DND-41 (cell line): ENCODE measurements around the gene DCLRE1B.

Experiments used
- ATAC-seq: fragments of 200-7000 bp; cut with Tn5 transposase; 3 replicates; pipeline ENCODE4 v1.9.1; 2021; ENCODE audit warnings: low read depth; ENCODE audit not compliant: insufficient read depth
- DNase-seq: peaks from one replicate; pipeline ENCODE4 v3.0.0-alpha.2; 2020
- H2AFZ ChIP-seq: 2 replicates; pipeline ENCODE4 v1.6.0; 2012; ENCODE audit warnings: low read depth, low read length
- H3K27ac ChIP-seq: 2 replicates; pipeline ENCODE4 v1.5.1; 2012; ENCODE audit warnings: low read length, inconsistent platforms
- H3K27me3 ChIP-seq: fragments of 200-600 bp; sonication (generic); 2 replicates; pipeline ENCODE4 v1.6.0; 2012; ENCODE audit warnings: low read length, mild to moderate bottlenecking, inconsistent platforms; ENCODE audit not compliant: insufficient read depth, poor library complexity
- H3K36me3 ChIP-seq: 2 replicates; pipeline ENCODE4 v1.5.1; 2012; ENCODE audit warnings: low read length, inconsistent platforms; ENCODE audit not compliant: insufficient read depth
- H3K4me1 ChIP-seq: 2 replicates; pipeline ENCODE4 v1.5.1; 2012; ENCODE audit warnings: mild to moderate bottlenecking, low read length; ENCODE audit not compliant: insufficient read depth
- H3K4me2 ChIP-seq: 2 replicates; pipeline ENCODE4 v1.6.0; 2012; ENCODE audit warnings: mild to moderate bottlenecking, moderate library complexity, low read length, inconsistent platforms; ENCODE audit not compliant: insufficient read depth
- H3K4me3 ChIP-seq, 2 experiments: fragments of 200-600 bp in 1 of 2; shearing (Covaris generic) in 1 of 2; 2 replicates each; pipeline ENCODE4 v1.5.1; 2012 to 2016; ENCODE audit warnings: inconsistent platforms in 2 of 2, low read length in 2 of 2, mild to moderate bottlenecking in 2 of 2, low read depth in 1 of 2, moderate library complexity in 1 of 2
- H3K79me2 ChIP-seq: 2 replicates; pipeline ENCODE4 v1.6.0; 2012; ENCODE audit warnings: low read length, inconsistent platforms; ENCODE audit not compliant: insufficient read depth
- H3K9ac ChIP-seq: 2 replicates; pipeline ENCODE4 v1.6.0; 2012; ENCODE audit warnings: low read depth, mild to moderate bottlenecking, inconsistent platforms, low read length, moderate library complexity
- H3K9me3 ChIP-seq: 2 replicates; pipeline ENCODE4 v1.5.1; 2012; ENCODE audit warnings: low read length, moderate library complexity, mild to moderate bottlenecking, inconsistent platforms; ENCODE audit not compliant: insufficient read depth, severe bottlenecking
- H4K20me1 ChIP-seq: 2 replicates; pipeline ENCODE4 v1.6.0; 2012; ENCODE audit warnings: low read length; ENCODE audit not compliant: insufficient read depth
- EZH2 ChIP-seq: IDR thresholded peaks from 3 replicates; pipeline ENCODE4 v1.6.1; 2012; ENCODE audit warnings: borderline replicate concordance, low read depth, mild to moderate bottlenecking, moderate library complexity, low read length, inconsistent platforms; ENCODE audit not compliant: severe bottlenecking
- TF ChIP-seq, protein P1 (sequence below): IDR thresholded peaks from 2 replicates; pipeline ENCODE4 v1.5.1; 2012; ENCODE audit warnings: borderline replicate concordance, low read length, moderate library complexity, mild to moderate bottlenecking; ENCODE audit not compliant: poor library complexity, severe bottlenecking; ENCODE audit errors: extremely low read depth

The DCLRE1B gene

DNA sequence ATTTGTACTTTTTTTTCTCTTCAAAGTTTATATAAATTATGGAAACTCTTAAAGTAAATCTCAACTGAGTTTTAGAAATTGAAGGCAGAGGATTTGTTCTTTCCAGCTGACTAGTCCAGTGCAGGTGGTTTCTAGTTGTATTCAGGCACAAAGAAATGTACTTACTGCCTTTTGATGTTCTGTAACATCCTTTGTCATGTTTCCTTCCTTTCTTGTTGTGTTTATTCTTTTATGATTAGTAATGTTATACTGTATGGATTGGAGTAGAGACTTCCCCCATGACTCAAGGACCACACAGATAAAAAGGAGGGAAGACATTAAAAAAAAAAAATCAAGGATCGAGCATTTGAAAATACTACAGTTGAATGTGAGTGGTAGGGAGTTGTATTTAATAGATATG is 32.0 kb downstream of the DCLRE1B start:
- H3K27me3 ChIP-seq = no peaks in the 10 kb centered on the region
- peaks cover 62% of the 10 kb centered on the region for H4K20me1 ChIP-seq
- H3K9me3 ChIP-seq = no peaks in the 10 kb centered on the region
- DNase-seq = no peak
- no peak for TF ChIP-seq EZH2
- TF ChIP-seq, protein P1, sequence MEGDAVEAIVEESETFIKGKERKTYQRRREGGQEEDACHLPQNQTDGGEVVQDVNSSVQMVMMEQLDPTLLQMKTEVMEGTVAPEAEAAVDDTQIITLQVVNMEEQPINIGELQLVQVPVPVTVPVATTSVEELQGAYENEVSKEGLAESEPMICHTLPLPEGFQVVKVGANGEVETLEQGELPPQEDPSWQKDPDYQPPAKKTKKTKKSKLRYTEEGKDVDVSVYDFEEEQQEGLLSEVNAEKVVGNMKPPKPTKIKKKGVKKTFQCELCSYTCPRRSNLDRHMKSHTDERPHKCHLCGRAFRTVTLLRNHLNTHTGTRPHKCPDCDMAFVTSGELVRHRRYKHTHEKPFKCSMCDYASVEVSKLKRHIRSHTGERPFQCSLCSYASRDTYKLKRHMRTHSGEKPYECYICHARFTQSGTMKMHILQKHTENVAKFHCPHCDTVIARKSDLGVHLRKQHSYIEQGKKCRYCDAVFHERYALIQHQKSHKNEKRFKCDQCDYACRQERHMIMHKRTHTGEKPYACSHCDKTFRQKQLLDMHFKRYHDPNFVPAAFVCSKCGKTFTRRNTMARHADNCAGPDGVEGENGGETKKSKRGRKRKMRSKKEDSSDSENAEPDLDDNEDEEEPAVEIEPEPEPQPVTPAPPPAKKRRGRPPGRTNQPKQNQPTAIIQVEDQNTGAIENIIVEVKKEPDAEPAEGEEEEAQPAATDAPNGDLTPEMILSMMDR = no peak
- peak overlapping the region; percentile 47 for H3K27ac ChIP-seq
- peaks cover 35% of the 10 kb centered on the region for H3K36me3 ChIP-seq
- H3K79me2 ChIP-seq = peaks cover 97% of the 10 kb centered on the region
- peak overlapping the region; percentile 5; the same call in 1 of the 2 replicates for H3K4me2 ChIP-seq
- peak; percentile 79 for ATAC-seq
- peaks cover 66% of the 10 kb centered on the region for H3K4me1 ChIP-seq
- H3K4me3 ChIP-seq = no peak overlapping the region
- H3K9ac ChIP-seq = no peak overlapping the region
- no peak overlapping the region for H2AFZ ChIP-seq

DNA sequence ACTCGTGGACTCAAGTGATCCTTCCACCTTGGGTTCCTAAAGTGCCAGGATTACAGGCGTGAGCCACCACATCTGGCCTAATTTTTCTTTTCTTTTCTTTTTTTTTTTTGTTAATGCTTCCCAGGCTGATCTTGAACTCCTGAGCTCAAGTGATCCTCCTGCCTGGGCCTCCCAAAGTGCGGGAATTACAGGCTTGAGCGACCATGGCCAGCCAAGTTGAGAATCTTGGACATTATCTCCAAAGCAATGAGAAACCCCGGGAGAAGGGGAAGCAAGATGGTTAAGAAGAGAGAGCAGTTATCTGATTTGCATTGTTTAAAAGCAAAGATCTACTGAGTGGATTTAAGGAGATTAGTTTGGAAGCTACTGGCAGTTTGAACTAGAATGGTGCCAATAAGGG is 33.1 kb downstream of the DCLRE1B start:
- Histone ChIP-seq H3K4me3 (no peak overlapping the region), H3K36me3 (peaks cover 39% of the 10 kb centered on the region), H3K4me2 (no peak overlapping the region), H3K27ac (peak overlapping the region; percentile 47; the same call in 1 of the 2 replicates), H3K79me2 (peaks cover 97% of the 10 kb centered on the region), H3K4me1 (peaks cover 55% of the 10 kb centered on the region), H4K20me1 (peaks cover 60% of the 10 kb centered on the region), H2AFZ (no peak overlapping the region), H3K9me3 (no peaks in the 10 kb centered on the region), H3K27me3 (no peaks in the 10 kb centered on the region), H3K9ac (no peak overlapping the region)
- no peak for TF ChIP-seq EZH2
- TF ChIP-seq, protein P1 = no peak
- ATAC-seq = no peak
- DNase-seq = no peak

DNA sequence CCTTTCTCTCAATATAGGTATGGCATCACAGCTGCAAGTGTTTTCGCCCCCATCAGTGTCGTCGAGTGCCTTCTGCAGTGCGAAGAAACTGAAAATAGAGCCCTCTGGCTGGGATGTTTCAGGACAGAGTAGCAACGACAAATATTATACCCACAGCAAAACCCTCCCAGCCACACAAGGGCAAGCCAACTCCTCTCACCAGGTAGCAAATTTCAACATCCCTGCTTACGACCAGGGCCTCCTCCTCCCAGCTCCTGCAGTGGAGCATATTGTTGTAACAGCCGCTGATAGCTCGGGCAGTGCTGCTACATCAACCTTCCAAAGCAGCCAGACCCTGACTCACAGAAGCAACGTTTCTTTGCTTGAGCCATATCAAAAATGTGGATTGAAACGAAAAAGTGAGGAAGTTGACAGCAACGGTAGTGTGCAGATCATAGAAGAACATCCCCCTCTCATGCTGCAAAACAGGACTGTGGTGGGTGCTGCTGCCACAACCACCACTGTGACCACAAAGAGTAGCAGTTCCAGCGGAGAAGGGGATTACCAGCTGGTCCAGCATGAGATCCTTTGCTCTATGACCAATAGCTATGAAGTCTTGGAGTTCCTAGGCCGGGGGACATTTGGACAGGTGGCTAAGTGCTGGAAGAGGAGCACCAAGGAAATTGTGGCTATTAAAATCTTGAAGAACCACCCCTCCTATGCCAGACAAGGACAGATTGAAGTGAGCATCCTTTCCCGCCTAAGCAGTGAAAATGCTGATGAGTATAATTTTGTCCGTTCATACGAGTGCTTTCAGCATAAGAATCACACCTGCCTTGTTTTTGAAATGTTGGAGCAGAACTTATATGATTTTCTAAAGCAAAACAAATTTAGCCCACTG is 35.5 kb downstream of the DCLRE1B start:
- Histone ChIP-seq H3K4me2 (no peak overlapping the region), H3K4me3 (no peak overlapping the region), H3K9ac (no peak overlapping the region), H3K79me2 (peaks cover 94% of the 10 kb centered on the region), H3K27me3 (no peaks in the 10 kb centered on the region), H3K4me1 (peaks cover 53% of the 10 kb centered on the region), H3K27ac (no peak overlapping the region), H2AFZ (no peak overlapping the region), H3K9me3 (peaks cover 3% of the 10 kb centered on the region), H4K20me1 (peaks cover 44% of the 10 kb centered on the region), H3K36me3 (peaks cover 44% of the 10 kb centered on the region)
- ATAC-seq (peak; percentile 60), DNase-seq (peak; percentile 38)
- no peak for TF ChIP-seq EZH2
- TF ChIP-seq, protein P1 = no peak
